ENCODE measurements around the gene PSG3.
"Not testable (repeated sequence)": the region's sequence is repeated elsewhere in the genome, so short reads cannot be mapped to it uniquely, and the experiment has no call there.

Gene PSG3

GRCh38 chr19:42740381-42740780, at the start of gene PSG3:
Gene PSG3, minus strand, starts transcription at chr19:42740481. Its CDS starts 97 bp downstream, at chr19:42740384.
- not testable (repeated sequence) for DNase-seq (ENCODE audit: low read depth); H3K4me3 ChIP-seq (ENCODE audit: low read depth, low read length)

GRCh38 chr19:42788766-42789165, 48.5 kb upstream of the PSG3 start:
- DNase-seq (ENCODE audit: low read depth) = peak; percentile 10
- H3K4me3 ChIP-seq (ENCODE audit: low read depth, low read length) = not testable (repeated sequence)

GRCh38 chr19:42787766-42788165, 47.5 kb upstream of the PSG3 start:
- DNase-seq (ENCODE audit: low read depth); H3K4me3 ChIP-seq (ENCODE audit: low read depth, low read length): not testable (repeated sequence)

- peak; percentile 89 for TF ChIP-seq CTCF (conservative IDR thresholded peaks at IDR 0.05; ENCODE audit: low read depth, low read length)
- H3K4me3 ChIP-seq (ENCODE audit: low read depth, low read length) = not testable (repeated sequence)
- peak; percentile 76 for DNase-seq (ENCODE audit: low read depth)
These were observed 36.7 kb upstream of the PSG3 start for GRCh38 chr19:42776750-42777612.

- DNase-seq (ENCODE audit: low read depth); H3K4me3 ChIP-seq (ENCODE audit: low read depth, low read length): not testable (repeated sequence)
These were observed 34.4 kb upstream of the PSG3 start for GRCh38 chr19:42774510-42775158.

- H3K4me3 ChIP-seq (ENCODE audit: low read depth, low read length); DNase-seq (ENCODE audit: low read depth): not testable (repeated sequence)
- TF ChIP-seq CTCF (conservative IDR thresholded peaks at IDR 0.05; ENCODE audit: low read depth, low read length) = peak; percentile 17
These were observed 27.0 kb upstream of the PSG3 start for GRCh38 chr19:42767319-42767718.

GRCh38 chr19:42766871-42767270, 26.6 kb upstream of the PSG3 start:
- DNase-seq (ENCODE audit: low read depth); H3K4me3 ChIP-seq (ENCODE audit: low read depth, low read length): not testable (repeated sequence)

- no peak for TF ChIP-seq CTCF (conservative IDR thresholded peaks at IDR 0.05; ENCODE audit: low read depth, low read length)
- DNase-seq (ENCODE audit: low read depth) = no peak
- H3K4me3 ChIP-seq (ENCODE audit: low read depth, low read length) = no peak overlapping the region
These were observed 24.6 kb upstream of the PSG3 start for GRCh38 chr19:42764836-42765235.

- no peak overlapping the region for H3K4me3 ChIP-seq (ENCODE audit: low read depth, low read length)
- peak; percentile 5 for DNase-seq (ENCODE audit: low read depth)
- no peak for TF ChIP-seq CTCF (conservative IDR thresholded peaks at IDR 0.05; ENCODE audit: low read depth, low read length)
These were observed 22.5 kb upstream of the PSG3 start for GRCh38 chr19:42762789-42763188.

GRCh38 chr19:42761924-42762295, 21.6 kb upstream of the PSG3 start:
- not testable (repeated sequence) for H3K4me3 ChIP-seq (ENCODE audit: low read depth, low read length); DNase-seq (ENCODE audit: low read depth)

GRCh38 chr19:42760954-42761923, 21.0 kb upstream of the PSG3 start:
- not testable (repeated sequence) for H3K4me3 ChIP-seq (ENCODE audit: low read depth, low read length)
- DNase-seq (ENCODE audit: low read depth) = peak; percentile 86
